AG09309 (cell line): ENCODE results near the gene APOBEC3B.
"Not testable (repeated sequence)": the region's sequence is repeated elsewhere in the genome, so short reads cannot be mapped to it uniquely, and the experiment has no call there.

Source experiments
- DNase-seq: peaks from one replicate; pipeline ENCODE4 v3.0.0-alpha.2; 2010; ENCODE audit warnings: low read depth
- H3K4me3 ChIP-seq: 2 replicates; pipeline ENCODE4 v1.5.1; 2011; ENCODE audit warnings: mild to moderate bottlenecking, low read depth, low read length, moderate library complexity; ENCODE audit not compliant: control insufficient read depth
- TF ChIP-seq, protein P1 (sequence below): IDR thresholded peaks from 2 replicates; pipeline ENCODE4 v1.5.1; 2011; ENCODE audit warnings: mild to moderate bottlenecking, low read depth, low read length, inconsistent platforms; ENCODE audit not compliant: insufficient read depth, control insufficient read depth; ENCODE audit errors: missing control alignments

Gene APOBEC3B

DNA sequence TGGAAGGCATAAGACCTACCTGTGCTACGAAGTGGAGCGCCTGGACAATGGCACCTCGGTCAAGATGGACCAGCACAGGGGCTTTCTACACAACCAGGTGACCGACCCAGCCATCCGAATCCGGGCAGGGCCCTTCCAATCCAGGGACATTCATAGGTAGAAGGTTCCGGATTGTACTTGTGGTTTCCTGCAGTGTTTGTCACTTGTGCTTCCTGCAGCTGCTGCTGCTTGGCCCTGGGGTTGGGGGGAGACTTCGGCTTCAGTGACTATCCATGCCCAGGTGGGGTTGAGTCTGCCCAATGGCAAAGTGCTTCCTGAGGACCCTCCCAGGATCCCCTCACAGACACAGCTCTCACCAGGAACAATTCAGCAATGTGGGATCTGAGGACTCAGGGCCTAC is 22.6 kb upstream of the APOBEC3B start:
- H3K4me3 ChIP-seq: no peak overlapping the region
- DNase-seq: no peak
- TF ChIP-seq, protein P1, sequence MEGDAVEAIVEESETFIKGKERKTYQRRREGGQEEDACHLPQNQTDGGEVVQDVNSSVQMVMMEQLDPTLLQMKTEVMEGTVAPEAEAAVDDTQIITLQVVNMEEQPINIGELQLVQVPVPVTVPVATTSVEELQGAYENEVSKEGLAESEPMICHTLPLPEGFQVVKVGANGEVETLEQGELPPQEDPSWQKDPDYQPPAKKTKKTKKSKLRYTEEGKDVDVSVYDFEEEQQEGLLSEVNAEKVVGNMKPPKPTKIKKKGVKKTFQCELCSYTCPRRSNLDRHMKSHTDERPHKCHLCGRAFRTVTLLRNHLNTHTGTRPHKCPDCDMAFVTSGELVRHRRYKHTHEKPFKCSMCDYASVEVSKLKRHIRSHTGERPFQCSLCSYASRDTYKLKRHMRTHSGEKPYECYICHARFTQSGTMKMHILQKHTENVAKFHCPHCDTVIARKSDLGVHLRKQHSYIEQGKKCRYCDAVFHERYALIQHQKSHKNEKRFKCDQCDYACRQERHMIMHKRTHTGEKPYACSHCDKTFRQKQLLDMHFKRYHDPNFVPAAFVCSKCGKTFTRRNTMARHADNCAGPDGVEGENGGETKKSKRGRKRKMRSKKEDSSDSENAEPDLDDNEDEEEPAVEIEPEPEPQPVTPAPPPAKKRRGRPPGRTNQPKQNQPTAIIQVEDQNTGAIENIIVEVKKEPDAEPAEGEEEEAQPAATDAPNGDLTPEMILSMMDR: no peak

DNA sequence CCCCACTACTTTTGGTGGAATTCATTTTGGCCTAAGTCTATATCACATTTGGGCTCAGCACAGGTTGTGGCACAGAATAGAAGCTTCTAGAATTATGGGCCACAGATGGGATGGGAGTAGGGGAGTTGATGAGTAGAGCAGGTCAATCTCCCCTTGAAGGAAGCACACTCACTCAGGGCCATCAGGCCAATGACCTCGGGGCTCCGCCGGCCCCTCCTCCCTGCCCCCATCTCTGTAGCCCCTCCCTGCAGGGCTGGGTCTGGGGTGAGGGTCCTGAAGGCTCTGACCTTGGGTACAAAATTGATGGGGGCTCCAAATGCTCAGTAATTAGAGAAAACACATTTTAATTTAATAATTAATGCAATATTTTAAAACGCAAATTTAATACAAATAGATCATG is 21.5 kb upstream of the APOBEC3B start:
- H3K4me3 ChIP-seq, DNase-seq: not testable (repeated sequence)

GRCh38 chr22:38963291-38963738 is 18.8 kb upstream of the APOBEC3B start:
- not testable (repeated sequence) for H3K4me3 ChIP-seq, DNase-seq

DNA sequence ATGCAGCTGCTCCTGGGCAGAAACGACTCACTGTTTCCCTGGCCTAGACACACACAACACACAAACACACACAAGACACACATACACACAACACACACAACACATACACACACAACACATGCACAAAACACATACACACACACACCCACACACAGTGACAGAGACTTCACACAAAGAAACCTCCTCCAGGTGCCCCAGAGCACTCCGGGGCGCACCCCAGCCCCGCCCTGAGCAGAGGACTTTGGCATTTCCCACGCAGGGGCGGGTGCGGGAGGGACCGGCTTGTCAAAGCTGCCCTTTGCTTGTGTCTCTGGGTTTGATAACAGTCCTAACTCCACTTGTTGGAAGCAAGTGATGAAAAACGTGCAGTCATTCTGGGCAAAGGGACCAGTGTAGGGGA is 18.3 kb upstream of the APOBEC3B start:
- DNase-seq: no peak
- no peak overlapping the region for H3K4me3 ChIP-seq
- TF ChIP-seq, protein P1: no peak

DNA sequence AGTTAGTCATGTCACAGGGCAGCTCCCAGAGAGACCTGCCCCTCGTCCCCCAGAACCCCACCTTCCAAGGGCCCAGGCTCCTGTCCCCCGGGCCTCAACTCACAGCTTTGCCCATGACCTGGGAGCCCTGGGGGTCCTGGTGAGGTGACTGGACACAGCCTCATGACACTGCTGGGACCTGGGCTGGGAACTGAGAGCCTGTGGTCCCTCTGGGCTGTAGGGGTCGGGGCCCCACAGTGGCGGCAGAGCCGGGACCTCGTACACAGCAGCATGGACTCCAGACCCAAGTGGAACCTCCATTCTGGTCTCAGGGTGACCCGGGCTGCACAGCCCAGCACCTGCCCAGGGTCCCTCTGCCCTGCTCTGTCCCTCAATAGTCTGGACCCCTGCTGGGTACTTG is 17.8 kb upstream of the APOBEC3B start:
- TF ChIP-seq, protein P1: no peak
- H3K4me3 ChIP-seq: no peak overlapping the region
- no peak for DNase-seq

- no peak for DNase-seq
- no peak overlapping the region for H3K4me3 ChIP-seq
- TF ChIP-seq, protein P1: no peak
These were observed 17.2 kb upstream of the APOBEC3B start for GRCh38 chr22:38964989-38965388.

- H3K4me3 ChIP-seq: no peak overlapping the region
- TF ChIP-seq, protein P1: no peak
- no peak for DNase-seq
These were observed 16.4 kb upstream of the APOBEC3B start for GRCh38 chr22:38965614-38966379.

GRCh38 chr22:38966380-38966702 is 15.8 kb upstream of the APOBEC3B start:
- no peak for DNase-seq
- no peak overlapping the region for H3K4me3 ChIP-seq
- TF ChIP-seq, protein P1: no peak
